ENCODE measurements around the gene PPA2. TPM values are rescaled to one million over a fixed set of nuclear protein-coding genes. Genes with fewer than 3 reads are reported as not detected.

PPA2 gene
- total RNA-seq, 4 donors from 2014 or later: 85.4 to 170 (median 113) TPM

DNA sequence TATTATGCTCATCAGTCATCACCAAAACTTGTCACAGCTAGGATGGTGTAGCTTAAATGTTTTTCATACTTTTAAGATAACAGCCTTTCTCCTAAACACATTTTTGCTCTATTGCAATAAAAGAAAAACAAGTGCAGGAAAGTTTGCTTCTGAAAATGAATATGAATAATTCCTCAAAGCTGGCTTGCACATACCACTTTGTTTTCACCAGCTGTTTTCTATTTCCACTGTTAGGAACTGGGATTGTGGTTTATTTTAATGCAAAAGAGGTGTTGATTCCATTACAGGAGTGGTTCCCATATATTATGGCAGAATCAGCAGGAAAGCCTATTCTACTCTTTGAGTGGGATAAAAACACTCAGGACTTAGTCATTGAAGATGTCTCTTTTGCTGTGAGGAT lies 145.9 kb downstream of the PPA2 start:
- no peak for TF ChIP-seq POLR2A (IDR thresholded peaks at IDR 0.05)
- no peak for TF ChIP-seq CTCF (IDR thresholded peaks at IDR 0.05)
- no peak for TF ChIP-seq EP300 (IDR thresholded peaks at IDR 0.05)
- TF ChIP-seq POLR2AphosphoS5 (IDR thresholded peaks at IDR 0.05): no peak
- H3K36me3 ChIP-seq: no peaks in the 10 kb centered on the region

GRCh38 chr4:105327222-105327621 lies 146.6 kb downstream of the PPA2 start:
- no peak overlapping the region for H3K27ac ChIP-seq
- no peaks in the 10 kb centered on the region for H3K4me1 ChIP-seq
- WGBS: 84% methylated on average over 2 of the region's 2 CpGs
- TF ChIP-seq POLR2AphosphoS5 (IDR thresholded peaks at IDR 0.05) (no peak), EP300 (IDR thresholded peaks at IDR 0.05) (no peak), POLR2A (IDR thresholded peaks at IDR 0.05) (no peak), CTCF (IDR thresholded peaks at IDR 0.05) (no peak)
- no peak for DNase-seq (ENCODE audit: low spot score in 2 of 2)
- H3K36me3 ChIP-seq: no peaks in the 10 kb centered on the region
- H3K27me3 ChIP-seq: no peaks in the 10 kb centered on the region
- H3K9me3 ChIP-seq: no peaks in the 10 kb centered on the region
- H3K4me3 ChIP-seq: no peak overlapping the region

More for the DNA sequence above, 145.9 kb downstream of the PPA2 start:
- DNase-seq (ENCODE audit: low spot score in 2 of 2): no peak
- Histone ChIP-seq H3K9me3 (no peaks in the 10 kb centered on the region), H3K27ac (no peak overlapping the region), H3K4me3 (no peak overlapping the region), H3K27me3 (no peaks in the 10 kb centered on the region), H3K4me1 (no peaks in the 10 kb centered on the region)

Other genes starting within 250 kb of the PPA2 start
- 1 to 10 TPM in 2 of 4 donors, under 1 TPM in 2; 0.59 to 3.5 (median 0.98) TPM for gene ARHGEF38, start 78.6 kb upstream of the PPA2 start, total RNA-seq
- gene INTS12, start 234.6 kb upstream of the PPA2 start, total RNA-seq: 10 to 100 TPM; 12.6 to 29.5 (median 23.0) TPM
- gene GSTCD, start 234.7 kb upstream of the PPA2 start, total RNA-seq: 10 to 100 TPM in 2 of 4 donors, 1 to 10 TPM in 2; 8.2 to 19.6 (median 11.4) TPM

Data from suprapubic skin (tissue), 4 donors.